GM18867 (cell line): ENCODE data around the gene NACC2.
"Not testable (repeated sequence)": the region's sequence is repeated elsewhere in the genome, so short reads cannot be mapped to it uniquely, and the experiment has no call there.

ENCODE experiments used
- ATAC-seq: cut with Tn5 transposase; IDR thresholded peaks from one replicate; pipeline ENCODE4 v1.9.1; 2021; ENCODE audit warnings: mild to moderate bottlenecking, moderate library complexity; ENCODE audit not compliant: unreplicated experiment

The NACC2 gene

DNA sequence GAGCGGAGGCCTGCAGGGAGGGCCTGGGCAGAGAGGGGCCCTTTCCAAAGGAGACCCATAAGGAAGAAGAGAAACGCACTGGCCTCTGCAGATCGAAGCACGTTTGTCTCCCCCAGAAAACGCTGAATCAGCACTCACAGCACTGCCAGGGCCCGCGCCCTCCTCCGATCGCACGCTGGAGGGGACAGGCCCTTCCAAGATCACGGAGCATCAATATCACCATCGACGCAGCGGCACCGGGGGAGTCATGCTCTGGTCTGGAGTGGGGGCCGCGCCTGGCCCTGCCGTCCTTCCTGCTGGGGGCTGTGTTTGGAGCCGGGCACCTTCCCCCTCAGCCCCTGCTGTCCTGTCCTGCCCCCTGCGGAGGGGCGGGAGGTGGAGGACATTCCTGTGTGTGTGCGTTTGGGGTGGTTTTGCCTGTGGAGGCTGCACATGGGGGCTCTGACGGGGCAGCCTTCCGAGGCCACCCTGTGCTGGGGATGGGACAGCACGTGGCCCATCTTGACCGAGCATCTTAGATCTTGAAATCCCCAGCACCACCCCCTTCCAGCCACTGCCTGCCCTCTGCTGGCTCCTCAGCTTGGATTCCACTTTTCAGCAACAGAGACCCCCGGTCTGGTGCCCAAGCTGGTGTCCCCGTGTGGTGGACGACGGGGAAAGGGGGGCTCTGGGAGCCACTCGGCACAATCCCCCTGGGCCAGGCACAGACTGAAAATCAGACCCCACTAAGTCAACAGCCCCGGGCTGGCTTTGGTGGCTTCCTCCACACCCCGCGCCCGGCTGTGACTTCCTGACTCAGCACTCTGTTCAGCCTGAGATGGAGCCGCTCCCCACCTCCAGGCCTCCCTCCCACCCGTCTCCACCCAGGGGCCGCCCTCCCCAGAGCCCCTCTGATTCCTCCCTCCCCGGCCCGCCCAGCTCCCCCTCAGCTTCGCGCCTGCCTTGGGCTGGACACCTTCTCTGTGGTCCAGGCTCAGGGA is 15.3 kb upstream of the NACC2 start:
- ATAC-seq, result no peak

DNA sequence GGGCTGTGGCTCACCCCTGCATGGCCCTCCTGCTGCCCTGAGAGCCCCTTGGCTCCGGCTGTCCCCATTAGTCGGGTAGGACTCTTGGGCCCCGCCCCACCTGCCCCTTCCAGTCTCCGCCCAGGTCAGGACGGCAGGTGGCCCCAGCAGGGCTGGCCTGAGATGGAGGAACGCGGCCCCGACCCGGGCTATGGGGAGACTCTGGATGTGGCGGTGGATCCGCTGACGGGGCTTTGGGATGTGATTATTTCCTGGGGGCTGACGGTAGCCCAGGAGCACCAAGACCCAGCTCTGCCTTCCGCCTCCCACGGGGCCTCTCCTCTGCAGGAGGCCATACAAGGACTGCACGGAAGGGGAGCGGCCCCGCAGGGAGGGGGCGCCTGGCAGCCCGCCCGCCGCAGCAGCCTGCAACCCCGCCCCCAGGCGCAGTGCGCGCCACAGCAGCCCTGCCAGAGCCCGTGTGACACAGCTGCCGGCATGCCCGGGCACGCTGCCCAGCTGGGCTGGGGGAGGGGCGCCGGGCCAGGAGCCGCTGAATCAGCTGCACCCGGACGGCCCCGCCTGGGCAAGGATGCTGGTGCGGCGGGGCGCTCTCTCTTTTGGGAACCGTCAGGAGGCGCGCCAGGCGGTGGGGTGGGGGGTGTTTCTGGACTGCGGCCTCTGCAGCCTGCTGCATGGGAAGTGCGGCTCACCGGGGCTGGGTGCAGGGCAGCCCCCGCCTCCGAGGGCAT is 14.4 kb upstream of the NACC2 start:
- ATAC-seq, result peak; percentile 75

DNA sequence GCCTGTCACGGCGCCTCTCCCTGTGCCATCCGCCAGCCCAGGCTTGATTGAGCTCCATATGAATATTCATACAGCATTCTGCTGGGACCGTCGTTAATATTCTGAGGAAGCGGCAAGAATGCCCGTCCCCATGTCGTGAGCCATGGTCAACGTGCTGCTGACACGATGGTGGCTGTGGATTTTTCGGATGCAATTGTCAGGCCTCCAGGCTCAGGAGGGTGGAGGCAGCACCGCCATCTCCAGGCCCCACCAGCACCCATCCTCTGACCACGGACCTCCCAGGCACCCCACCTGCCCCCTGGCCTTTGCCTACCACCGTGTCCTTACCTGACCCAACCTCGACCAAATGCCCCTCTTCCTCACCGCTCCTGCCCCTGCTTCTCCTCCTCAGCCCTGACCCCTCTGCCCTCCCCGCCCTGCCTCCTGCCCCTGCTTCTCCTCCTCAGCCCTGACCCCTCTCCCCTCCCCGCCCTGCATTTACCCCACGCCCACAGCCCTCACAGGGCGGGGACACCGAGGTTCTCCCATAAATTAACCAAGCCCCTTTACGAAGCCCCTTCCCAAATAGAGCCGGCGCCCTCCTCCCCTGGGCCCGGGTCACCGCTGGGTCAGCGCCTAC is 13.7 kb upstream of the NACC2 start:
- no peak for ATAC-seq

DNA sequence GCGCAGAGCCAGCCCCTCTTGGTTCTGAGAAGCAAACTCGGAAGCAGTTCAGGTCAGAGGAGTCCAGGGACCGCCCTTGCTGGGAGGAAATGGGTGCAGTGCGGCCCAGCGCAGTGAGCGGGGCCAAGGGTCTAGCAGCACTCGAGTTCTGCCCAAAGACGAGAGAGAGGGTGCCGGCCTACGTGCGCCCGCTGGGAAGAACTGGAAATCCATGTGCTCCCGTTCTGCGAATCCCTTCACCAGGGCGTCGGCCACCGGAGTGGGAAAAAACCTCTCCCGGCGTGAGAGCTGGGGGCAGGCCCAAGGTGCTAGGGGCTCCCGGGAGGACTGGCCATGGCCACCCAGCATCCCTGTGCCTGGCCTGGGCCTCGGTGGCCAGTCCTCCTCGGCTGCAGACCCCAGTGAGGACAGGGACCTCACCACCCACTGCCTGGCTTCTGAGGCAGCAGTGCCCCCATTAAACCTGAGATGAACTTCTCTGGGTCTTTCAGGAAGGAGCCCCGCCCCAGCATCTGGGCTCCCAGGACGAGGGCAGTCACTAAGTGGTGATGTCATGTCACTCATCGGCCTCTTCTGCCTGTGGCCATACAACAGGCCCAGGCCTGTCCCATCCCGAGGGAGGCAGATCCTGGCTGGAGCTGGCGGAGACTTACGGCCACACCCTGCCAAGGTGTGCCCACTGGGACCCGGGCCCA is 13.0 kb upstream of the NACC2 start:
- ATAC-seq, result no peak

DNA sequence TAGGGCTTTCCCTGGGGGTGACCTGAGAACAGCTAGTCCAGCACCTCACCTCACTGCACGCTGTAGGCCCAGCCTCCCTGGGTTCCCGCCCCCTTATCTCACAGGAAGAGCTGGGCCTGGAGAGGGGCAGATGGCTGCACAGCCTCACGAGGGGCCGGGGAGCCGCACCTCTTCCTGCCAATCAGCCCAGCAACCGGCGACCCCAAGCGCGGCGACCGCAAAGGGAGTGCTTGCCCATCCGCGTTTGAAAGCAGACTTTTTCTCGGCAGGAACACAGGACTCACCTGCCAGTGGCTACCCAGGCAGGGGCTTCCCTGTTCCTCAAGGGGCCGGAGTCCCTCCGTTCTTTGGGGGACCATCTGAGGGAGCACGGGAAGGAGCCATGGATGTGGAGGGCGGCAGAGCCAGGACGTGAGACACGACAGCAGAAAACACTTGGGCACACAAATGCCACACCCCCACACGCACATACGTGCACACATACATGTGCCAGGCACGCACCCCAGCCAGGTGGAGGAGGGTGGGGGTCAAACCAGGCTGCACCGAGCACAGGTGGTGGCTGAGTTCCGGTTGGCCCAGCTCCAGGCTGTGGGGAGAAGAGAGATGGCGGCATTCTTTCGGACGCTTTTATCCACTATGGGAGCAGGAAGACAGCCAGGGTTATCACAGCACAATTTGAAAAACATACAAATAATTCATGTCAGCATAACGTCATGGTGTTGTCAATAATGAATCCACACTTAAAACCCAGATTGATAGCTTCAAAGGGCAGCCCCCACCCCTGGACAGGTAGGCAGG is 12.3 kb upstream of the NACC2 start:
- no peak for ATAC-seq

DNA sequence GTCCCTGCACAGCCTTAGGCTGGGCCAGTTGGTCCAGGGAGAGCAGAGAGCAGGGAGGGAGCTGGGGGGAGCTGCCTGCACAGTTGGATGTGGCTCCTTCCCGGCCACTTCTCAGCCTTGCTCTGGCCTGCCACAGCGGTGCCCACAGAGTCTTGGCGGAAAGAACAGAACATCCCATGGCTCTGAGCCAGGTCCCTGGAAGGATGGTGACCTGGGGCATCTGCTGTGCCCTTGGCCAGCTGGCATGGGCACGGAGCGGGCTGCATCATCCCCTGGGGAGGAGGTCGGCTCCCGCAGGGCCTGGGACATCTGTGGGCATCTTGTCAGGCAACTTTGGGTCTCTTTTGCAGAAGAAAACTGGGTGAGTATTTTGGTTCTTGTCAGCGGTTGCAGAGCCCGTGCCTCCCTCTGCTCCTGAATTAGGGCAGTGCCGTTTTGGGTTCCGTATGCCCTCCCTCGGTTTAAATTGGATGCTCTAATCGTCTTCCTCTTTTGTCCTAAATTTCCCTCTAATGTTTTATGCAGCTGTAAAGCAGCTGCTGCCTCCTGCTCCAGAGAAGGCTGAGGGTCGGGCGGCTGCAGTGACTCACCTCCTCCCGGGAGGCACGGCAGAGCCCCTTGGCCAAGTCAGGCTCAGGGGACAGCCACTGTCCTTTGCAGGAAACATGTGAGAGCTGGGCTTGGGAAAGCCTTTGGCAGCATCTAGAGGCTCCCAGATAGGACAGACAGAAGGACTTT is 10.5 kb upstream of the NACC2 start:
- ATAC-seq, result no peak

DNA sequence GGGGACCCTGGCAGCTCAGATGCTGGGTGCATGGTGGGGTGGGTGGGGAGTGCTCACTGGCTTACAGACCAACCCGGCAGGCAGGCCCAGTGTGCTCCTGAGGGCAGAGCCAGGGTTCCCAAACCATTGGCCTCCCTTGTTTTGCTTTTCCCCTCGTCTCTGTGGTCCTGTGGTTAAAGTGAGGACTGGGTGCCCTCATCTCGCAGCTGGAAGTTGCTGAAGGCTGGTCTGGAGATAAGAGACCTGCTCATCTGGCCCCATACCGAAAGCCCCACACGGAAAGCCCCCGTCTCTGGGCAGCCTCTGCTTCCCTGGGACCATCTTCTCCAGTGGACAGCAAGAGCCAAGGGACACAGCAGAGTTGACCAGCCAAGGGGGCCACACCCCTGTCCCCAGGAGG is 9.8 kb upstream of the NACC2 start:
- no peak for ATAC-seq

DNA sequence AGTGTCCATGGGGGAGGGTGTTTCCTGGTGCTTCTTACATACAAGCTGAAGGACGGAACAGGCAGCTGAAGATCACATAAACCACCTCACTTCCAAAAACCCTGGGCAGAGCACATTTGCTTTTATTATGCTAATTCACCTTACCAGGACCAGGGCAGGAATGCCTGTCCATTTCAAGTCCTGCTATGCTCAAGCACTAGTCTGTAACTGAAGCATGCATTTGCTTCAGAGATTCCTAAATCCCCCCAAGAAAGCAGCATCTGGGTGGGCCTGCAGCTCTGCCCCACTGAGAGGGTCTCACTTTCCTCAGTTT is 9.4 kb upstream of the NACC2 start:
- no peak for ATAC-seq

DNA sequence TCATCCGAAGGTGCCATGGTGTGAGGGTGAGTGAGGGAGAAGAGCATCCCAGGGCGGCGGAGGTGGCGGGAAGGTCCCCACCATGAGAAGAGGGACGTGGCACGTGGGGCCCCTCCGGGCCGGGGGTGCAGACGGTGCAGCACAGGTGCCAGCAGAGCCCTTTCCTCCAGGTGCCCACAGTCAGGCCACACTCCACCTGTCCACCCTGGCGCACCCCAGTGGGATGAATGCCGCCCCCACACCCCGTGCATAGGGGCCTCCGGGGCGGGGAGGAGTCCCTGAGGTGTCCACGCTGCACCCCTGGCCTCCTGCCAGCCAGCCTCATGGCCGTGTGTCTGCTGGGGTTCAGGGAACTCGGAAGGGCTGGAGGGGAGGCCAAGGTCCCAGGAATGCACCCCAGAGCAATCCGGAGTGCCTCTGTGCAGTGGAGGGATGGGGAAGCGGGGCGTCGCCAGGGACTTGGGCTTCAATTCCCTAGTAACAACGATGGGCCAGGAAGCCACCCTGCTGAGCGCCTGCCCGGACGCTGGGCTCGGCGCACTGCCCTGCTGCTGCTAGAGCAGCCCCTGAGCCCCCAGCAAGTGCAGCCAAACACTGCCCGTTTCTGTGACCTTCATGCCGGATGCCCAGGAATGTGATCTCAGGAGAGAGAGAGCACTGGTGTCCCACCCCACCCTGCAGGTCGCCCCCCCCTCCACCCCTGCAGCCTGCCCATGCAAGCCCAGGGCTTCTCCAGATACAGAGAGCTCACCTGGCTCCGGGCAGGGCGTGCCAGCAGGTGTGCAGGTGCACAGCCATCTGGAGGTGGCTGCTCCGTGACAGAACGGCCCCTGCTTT is 8.8 kb upstream of the NACC2 start:
- no peak for ATAC-seq

DNA sequence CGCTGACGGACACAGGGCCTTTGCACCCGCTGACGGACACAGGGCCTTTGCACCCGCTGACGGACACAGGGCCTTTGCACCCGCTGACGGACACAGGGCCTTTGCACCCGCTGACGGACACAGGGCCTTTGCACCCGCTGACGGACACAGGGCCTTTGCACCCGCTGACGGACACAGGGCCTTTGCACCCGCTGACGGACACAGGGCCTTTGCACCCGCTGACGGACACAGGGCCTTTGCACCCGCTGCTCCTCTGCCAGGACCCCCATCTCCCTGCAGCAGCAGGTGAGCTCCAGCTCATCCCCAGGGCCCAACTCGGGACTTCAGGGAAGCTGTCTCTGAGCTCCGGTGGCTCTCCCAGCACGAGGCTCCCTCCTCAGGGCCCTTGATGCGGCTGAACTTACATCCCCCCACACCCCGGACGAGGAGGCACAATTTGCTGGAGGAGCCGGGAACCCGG is 6.6 kb upstream of the NACC2 start:
- not testable (repeated sequence) for ATAC-seq

DNA sequence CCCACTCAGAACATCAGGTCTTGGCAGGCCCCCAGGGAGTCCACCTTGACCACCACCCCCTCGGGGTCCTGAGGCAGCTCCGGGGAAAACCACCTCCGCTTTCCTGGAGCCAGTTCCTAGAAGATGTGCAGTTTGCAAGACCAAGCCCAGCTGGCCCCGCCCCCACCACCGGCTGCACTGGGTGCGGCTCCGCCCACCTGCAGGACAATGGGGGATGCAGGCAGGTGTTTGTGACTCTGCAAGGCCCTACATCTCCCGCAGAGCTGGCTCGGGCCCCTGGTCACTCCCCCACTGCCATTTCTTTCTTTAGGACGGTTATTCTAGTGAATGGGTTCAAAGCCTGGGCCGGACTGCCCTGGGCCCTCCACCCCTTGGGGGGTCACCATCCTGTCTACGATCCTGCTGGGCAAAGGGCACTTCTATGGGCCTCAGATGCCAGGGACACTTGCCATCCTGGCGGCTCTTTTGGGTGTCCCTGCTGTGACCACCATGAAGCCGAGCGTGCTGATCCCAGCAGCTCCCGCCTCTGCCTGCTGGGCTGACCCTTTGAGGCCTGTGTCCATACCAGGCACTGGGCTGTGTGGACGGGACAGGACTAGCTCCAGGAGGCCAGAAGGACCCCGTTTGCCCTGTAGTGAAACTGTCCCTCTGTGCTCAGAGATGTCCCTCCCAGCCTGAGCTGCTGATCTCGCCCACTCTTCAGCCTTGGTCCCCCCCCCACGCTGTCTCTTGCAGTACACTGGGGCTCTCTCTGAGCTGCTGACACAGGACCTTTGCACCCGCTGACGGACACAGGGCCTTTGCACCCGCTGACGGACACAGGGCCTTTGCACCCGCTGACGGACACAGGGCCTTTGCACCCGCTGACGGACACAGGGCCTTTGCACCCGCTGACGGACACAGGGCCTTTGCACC is 5.9 kb upstream of the NACC2 start:
- ATAC-seq, result no peak

DNA sequence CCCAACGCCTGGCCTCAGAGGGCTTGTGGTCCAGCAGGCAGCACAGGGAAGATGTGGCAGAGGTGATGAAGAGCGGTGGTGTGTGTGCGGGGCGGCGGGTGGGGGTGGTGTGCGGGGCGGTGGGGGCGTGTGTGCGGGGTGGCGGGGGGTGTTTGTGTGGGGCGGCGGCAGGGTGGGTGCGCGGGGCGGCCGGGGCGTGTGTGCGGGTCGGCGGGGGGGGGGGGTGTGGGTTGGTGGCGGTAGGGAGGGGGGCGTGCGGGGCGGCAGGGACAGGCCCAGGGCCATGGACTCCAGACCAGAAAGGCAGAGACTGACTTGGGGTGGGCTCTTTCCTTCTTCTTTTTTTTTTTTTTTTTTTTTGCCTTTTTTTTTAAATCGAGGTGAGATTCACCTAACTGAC is 4.5 kb upstream of the NACC2 start:
- ATAC-seq, result no peak

DNA sequence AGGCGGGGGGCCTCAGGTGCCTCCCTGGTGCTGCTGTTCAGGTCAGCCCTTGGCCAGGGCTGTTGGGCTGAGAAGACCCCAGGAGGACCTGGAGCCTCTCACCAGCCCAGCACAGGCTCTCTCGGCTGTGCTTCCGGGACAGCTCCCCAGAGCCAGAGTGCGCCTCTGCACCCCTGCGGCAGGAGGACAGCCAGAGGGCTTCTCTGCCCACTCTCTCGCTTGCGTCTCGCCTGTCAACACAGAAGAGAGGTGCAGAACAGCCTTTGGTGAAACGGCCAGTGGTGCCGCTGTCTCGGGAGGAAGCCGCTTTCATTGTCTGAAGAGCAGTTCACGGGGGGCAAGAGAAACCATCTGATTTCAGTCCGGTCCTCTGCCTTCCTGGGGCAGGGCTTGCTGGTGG is 3.8 kb upstream of the NACC2 start:
- no peak for ATAC-seq

DNA sequence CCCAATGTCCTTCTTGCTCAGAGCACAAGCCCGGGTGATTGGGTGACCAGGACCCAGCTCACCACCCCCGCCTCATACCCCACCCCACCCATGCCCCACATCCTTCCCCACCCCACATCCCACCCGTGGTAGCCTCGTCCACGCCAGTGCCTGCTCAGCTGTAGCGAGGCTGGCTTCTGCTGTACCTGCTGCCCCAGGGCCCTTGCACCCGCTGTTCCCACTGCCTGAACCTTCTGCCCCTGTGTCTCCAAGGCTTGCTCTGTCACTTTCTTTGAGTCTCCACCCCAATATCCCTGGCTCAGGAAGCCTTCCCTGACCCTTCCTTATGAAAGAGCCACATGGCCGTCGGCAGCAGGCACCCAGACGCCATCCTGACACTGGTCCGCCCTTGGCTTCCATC is 3.1 kb upstream of the NACC2 start:
- ATAC-seq, result no peak

DNA sequence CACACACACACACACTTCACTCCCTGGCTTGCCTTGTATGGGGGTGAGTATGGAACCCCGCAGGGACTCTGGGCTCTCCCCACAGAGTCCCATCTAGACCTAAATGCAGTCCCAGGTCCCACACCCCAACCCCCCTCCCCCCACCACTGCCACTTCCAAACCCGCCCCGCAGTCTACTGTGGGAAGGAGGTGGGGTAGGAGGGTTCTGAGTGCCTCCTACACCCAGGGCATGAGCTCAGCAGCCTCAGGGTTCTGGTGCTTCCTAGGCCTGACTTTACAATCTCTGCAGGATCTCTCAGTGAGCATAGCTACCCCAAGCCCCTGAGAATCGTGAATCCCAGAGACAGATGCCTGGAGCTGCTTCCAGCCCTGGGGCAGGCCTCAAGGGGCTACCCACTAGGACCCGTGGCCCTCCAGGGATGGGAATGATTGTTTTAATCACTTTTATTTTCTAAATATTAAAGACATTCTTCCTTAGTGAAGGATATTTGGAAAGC is 1.5 kb upstream of the NACC2 start:
- no peak for ATAC-seq

DNA sequence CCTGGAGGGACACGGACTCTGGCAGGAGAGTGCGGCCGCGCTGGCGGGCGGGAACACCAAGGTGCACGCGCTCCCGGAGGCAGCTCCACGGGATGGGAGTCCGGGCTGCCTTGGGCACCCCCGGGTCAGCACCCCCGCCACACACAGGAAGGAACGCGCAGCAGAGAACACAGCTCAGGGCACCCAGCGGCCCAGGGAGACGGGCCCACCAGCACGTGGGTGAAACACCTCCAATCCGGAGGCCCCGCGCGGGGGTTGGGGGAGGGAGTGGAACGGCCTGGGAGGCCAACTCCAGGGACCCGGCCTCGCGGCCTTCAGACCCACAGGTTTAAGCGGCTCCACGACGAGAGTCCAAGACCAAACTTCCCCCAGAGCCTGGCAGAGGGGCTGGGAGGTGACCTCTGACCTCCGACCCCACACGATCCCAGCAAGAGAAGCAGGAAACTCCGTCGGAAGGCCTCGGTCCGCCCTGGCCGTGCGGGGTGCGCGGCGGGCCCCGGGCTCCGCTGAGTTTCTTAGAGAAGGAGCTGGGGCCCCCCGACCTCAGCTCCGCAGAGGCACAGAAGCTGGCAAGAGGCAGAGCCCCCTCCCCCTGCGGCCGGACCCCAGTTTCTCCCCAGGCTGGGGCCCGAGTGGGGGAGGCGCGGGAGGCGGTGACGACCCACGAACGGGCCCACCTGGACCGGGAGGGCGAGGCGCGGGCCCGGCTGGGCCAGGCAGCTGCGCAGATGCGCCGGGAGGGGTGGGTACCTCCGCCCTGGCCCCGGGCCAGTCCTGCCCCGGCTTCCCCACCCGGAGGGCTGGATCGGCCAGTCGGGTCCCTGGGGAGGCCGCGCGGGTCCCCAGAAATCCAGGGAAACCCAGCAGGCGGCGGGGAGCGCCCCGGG is 851 bp downstream of the NACC2 start:
- no peak for ATAC-seq
